ENCODE measurements around the gene GPR162. TPM values are rescaled to one million over a fixed set of nuclear protein-coding genes. Genes with fewer than 3 reads are reported as not detected.
"Not testable (repeated sequence)": the region's sequence is repeated elsewhere in the genome, so short reads cannot be mapped to it uniquely, and the experiment has no call there.

GPR162 gene
- total RNA-seq, 2 donors from 2014 or later = 0.78 TPM; not detected in 1

DNA sequence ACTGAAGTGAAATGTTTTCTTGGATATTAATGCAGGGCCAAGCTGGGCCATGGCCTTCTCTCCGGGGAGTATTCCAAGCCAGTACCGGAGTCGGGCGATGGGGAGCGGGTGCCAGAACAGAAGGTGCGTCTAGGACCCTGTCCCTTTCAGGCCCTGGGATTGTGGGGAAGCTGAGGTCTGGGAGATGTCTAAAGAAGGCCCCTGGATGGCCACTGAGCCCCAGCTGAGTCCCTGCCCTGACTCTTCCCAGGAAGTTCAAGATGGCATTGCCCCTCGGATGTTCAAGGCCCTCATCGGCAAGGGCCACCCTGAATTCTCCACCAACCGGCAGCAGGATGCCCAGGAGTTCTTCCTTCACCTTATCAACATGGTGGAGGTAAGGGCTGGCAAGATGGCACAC is 38.5 kb downstream of the GPR162 start:
- no peak for ATAC-seq
- H3K27me3 ChIP-seq = no peaks in the 10 kb centered on the region
- H3K36me3 ChIP-seq (replicated peaks in 1 of 2; ENCODE audit: insufficient read depth in 1 of 2, low read depth in 2 of 2) = peaks cover 16 to 39% of the 10 kb centered on the region in 2 donors
- intact Hi-C loops (cut with DNase I) = no loop called here
- DNase-seq = no peak
- 93 to 95% methylated on average over 8 of the region's 9 CpGs for WGBS, 2 donors
- no peaks in the 10 kb centered on the region for H3K9me3 ChIP-seq
- TF ChIP-seq, protein P1, sequence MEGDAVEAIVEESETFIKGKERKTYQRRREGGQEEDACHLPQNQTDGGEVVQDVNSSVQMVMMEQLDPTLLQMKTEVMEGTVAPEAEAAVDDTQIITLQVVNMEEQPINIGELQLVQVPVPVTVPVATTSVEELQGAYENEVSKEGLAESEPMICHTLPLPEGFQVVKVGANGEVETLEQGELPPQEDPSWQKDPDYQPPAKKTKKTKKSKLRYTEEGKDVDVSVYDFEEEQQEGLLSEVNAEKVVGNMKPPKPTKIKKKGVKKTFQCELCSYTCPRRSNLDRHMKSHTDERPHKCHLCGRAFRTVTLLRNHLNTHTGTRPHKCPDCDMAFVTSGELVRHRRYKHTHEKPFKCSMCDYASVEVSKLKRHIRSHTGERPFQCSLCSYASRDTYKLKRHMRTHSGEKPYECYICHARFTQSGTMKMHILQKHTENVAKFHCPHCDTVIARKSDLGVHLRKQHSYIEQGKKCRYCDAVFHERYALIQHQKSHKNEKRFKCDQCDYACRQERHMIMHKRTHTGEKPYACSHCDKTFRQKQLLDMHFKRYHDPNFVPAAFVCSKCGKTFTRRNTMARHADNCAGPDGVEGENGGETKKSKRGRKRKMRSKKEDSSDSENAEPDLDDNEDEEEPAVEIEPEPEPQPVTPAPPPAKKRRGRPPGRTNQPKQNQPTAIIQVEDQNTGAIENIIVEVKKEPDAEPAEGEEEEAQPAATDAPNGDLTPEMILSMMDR (IDR thresholded peaks at IDR 0.05) = no peak
- no peak for TF ChIP-seq POLR2A (IDR thresholded peaks at IDR 0.05)
- no peaks in the 10 kb centered on the region for H3K4me1 ChIP-seq
- H3K4me3 ChIP-seq = no peak overlapping the region
- H3K27ac ChIP-seq = no peak overlapping the region

DNA sequence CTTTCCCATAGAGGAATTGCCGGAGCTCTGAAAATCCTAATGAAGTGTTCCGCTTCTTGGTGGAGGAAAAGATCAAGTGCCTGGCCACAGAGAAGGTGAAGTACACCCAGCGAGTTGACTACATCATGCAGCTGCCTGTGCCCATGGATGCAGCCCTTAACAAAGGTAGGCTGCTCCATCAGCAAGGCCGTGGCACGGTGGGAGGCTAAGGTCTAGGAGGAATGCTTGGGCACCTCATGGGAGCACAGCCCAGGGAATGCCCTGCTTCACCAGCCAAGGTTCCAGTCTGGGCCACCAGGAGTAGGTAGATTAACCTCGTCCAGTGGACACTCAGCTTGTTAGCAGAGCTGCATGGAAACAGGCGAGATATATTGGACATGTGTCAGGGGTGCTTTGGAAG is 39.3 kb downstream of the GPR162 start:
- intact Hi-C loops (cut with DNase I) = no loop called here
- Histone ChIP-seq H3K36me3 (replicated peaks in 1 of 2; ENCODE audit: insufficient read depth in 1 of 2, low read depth in 2 of 2) (peaks cover 15 to 36% of the 10 kb centered on the region in 2 donors), H3K27me3 (no peaks in the 10 kb centered on the region), H3K27ac (no peak overlapping the region), H3K4me1 (no peaks in the 10 kb centered on the region), H3K4me3 (no peak overlapping the region), H3K9me3 (no peaks in the 10 kb centered on the region)
- WGBS, 2 donors = 91 to 94% methylated on average over 6 to 7 of the region's 7 CpGs
- no peak for ATAC-seq
- no peak for DNase-seq
- no peak for TF ChIP-seq POLR2A (IDR thresholded peaks at IDR 0.05)
- TF ChIP-seq, protein P1 (IDR thresholded peaks at IDR 0.05) = no peak

DNA sequence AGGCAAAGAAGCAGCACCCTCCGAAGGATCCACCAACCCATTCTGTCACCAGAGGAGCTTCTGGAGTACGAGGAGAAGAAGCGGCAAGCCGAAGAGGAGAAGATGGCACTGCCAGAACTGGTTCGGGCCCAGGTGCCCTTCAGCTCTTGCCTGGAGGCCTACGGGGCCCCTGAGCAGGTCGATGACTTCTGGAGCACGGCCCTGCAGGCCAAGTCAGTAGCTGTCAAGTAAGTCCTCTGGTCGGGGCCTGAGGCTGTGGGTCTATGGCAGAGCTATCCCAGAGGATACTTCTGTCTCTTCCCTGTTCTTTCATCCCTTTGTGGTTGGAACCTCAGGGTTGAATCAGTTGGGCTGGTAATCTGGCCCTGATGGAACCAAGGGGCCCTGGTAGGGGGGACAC is 39.8 kb downstream of the GPR162 start:
- WGBS, 2 donors = 89 to 92% methylated on average over 7 to 9 of the region's 9 CpGs

DNA sequence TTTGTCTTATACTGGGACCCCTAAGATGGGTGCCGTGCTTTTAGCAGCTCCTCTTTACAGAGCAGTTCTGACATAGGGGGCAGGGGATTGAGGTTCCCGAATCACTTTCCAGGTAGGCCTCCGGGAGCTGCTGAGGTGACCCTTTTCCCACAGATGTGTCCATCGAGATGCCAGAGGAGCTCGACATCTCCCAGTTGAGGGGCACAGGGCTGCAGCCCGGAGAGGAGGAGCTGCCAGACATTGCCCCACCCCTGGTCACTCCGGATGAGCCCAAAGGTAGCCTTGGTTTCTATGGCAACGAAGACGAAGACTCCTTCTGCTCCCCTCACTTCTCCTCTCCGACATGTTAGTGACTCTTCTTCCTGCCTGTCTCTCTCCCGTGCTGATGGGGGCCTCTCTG is 41.4 kb downstream of the GPR162 start:
- intact Hi-C loops (cut with DNase I) = no loop called here
- ATAC-seq (no peak), DNase-seq (no peak)
- TF ChIP-seq, protein P1 (IDR thresholded peaks at IDR 0.05) = no peak
- no peak for TF ChIP-seq POLR2A (IDR thresholded peaks at IDR 0.05)
- Histone ChIP-seq H3K27me3 (no peaks in the 10 kb centered on the region), H3K27ac (no peak overlapping the region), H3K4me3 (no peak overlapping the region), H3K4me1 (peaks cover 6% of the 10 kb centered on the region), H3K36me3 (replicated peaks in 1 of 2; ENCODE audit: insufficient read depth in 1 of 2, low read depth in 2 of 2) (peaks cover 5 to 33% of the 10 kb centered on the region in 2 donors), H3K9me3 (no peaks in the 10 kb centered on the region)
- WGBS, 2 donors = 90 to 92% methylated on average over 7 to 11 of the region's 11 CpGs

More for the DNA sequence above, 39.8 kb downstream of the GPR162 start:
- Histone ChIP-seq H3K36me3 (replicated peaks in 1 of 2; ENCODE audit: insufficient read depth in 1 of 2, low read depth in 2 of 2) (peaks cover 11 to 33% of the 10 kb centered on the region in 2 donors), H3K9me3 (no peaks in the 10 kb centered on the region), H3K27ac (no peak overlapping the region), H3K4me1 (no peaks in the 10 kb centered on the region), H3K4me3 (no peak overlapping the region), H3K27me3 (no peaks in the 10 kb centered on the region)
- TF ChIP-seq POLR2A (IDR thresholded peaks at IDR 0.05) = no peak
- TF ChIP-seq, protein P1 (IDR thresholded peaks at IDR 0.05) = no peak
- no peak for ATAC-seq
- intact Hi-C loops (cut with DNase I) = no loop called here
- DNase-seq = no peak

DNA sequence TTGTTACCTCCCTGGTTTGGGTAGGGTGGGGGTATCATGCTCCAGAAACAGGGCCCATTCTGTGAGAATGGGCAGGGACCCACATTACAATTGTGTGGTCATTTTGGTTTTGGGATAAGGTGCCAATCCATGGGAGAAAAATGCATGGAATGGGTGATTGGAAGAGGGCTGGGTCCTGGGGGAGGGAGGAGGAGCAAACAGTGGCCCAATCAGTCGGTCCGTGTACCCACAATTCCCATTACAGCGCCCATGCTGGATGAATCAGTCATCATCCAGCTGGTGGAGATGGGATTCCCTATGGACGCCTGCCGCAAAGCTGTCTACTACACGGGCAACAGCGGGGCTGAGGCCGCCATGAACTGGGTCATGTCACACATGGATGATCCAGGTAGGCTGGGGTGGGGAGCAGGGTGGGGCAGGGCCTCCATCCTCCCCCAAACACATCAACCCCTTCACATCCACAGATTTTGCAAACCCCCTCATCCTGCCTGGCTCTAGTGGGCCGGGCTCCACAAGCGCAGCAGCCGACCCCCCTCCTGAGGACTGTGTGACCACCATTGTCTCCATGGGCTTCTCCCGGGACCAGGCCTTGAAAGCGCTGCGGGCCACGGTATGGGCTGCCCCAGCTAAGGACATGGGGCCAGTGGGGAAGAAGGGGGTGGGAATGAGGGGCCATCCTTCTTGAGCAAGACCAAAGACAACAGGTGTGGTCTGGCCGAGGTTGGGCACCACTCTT is 42.1 kb downstream of the GPR162 start:
- Histone ChIP-seq H3K27me3 (no peaks in the 10 kb centered on the region), H3K36me3 (replicated peaks in 1 of 2; ENCODE audit: insufficient read depth in 1 of 2, low read depth in 2 of 2) (peaks cover 0 to 30% of the 10 kb centered on the region in 2 donors), H3K4me3 (no peak overlapping the region), H3K27ac (no peak overlapping the region), H3K4me1 (peaks cover 14% of the 10 kb centered on the region), H3K9me3 (no peaks in the 10 kb centered on the region)
- intact Hi-C loops (cut with DNase I) = no loop called here
- no peak for ATAC-seq
- no peak for DNase-seq
- 96 to 98% methylated on average over 8 to 16 of the region's 16 CpGs for WGBS, 2 donors
- TF ChIP-seq, protein P1 (IDR thresholded peaks at IDR 0.05) = no peak
- TF ChIP-seq POLR2A (IDR thresholded peaks at IDR 0.05) = no peak

DNA sequence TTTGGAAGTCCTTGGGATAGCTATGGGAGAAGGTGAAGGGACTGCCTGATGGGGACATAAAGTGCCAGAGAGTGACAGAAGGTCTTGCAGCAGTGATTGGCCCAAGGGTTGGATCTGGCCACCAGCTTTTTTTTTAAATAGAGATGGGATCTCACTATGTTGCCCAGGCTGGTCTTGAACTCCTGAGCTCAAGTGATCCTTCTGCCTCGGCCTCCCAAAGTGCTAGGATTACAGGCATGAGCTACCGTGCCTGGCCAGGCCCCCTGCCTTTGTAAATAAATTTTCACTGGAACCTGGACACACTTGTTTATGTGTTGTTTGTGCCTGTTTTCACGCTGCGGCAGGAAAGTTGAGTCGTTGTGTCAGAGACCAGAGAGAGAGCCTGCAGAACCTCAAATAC is 43.7 kb downstream of the GPR162 start:
- H3K27me3 ChIP-seq; H3K27ac ChIP-seq; ATAC-seq; H3K9me3 ChIP-seq; DNase-seq; intact Hi-C loops (cut with DNase I); H3K4me3 ChIP-seq: not testable (repeated sequence)
- peaks cover 27% of the 10 kb centered on the region for H3K4me1 ChIP-seq
- 93 to 100% methylated on average over 5 of the region's 5 CpGs for WGBS, 2 donors
- H3K36me3 ChIP-seq (replicated peaks in 1 of 2; ENCODE audit: insufficient read depth in 1 of 2, low read depth in 2 of 2) = peaks cover 0 to 25% of the 10 kb centered on the region in 2 donors
